NCI-H2107 treated with DMSO at 0.1 percent for 48 hours (cell line): ENCODE measurements around the gene ABHD8.

Experiments
- DNase-seq: peaks from one replicate; lab custom pipeline; 2025; ENCODE audit not compliant: unreplicated experiment; lab: John Stamatoyannopoulos, UW

ABHD8 gene

GRCh38 chr19:17303167-17303939 lies at the start of gene ABHD8:
Gene ABHD8 (minus strand): TSS chr19:17303425. CDS start chr19:17301616, 1,809 bp downstream.
- peak; percentile 55 for DNase-seq

- no peak for DNase-seq
Measured at GRCh38 chr19:17352608-17353280, 49.5 kb upstream of the ABHD8 start.

GRCh38 chr19:17351815-17352435 lies 48.7 kb upstream of the ABHD8 start:
- DNase-seq, result no peak

- no peak for DNase-seq
Measured at GRCh38 chr19:17348700-17349099, 45.5 kb upstream of the ABHD8 start.

- DNase-seq, result no peak
Measured at GRCh38 chr19:17347877-17348276, 44.7 kb upstream of the ABHD8 start.

GRCh38 chr19:17347361-17347760 lies 44.1 kb upstream of the ABHD8 start:
- DNase-seq, result no peak

GRCh38 chr19:17346109-17346671 lies 43.0 kb upstream of the ABHD8 start:
- DNase-seq, result no peak

GRCh38 chr19:17341845-17342244 lies 38.6 kb upstream of the ABHD8 start:
- DNase-seq, result no peak

- no peak for DNase-seq
Measured at GRCh38 chr19:17341386-17341785, 38.2 kb upstream of the ABHD8 start.

GRCh38 chr19:17340871-17341357 lies 37.7 kb upstream of the ABHD8 start:
- DNase-seq, result no peak

GRCh38 chr19:17340302-17340870 lies 37.2 kb upstream of the ABHD8 start:
- no peak for DNase-seq

- DNase-seq, result no peak
Measured at GRCh38 chr19:17339088-17339741, 36.0 kb upstream of the ABHD8 start.

GRCh38 chr19:17338433-17339078 lies 35.3 kb upstream of the ABHD8 start:
- no peak for DNase-seq

- no peak for DNase-seq
Measured at GRCh38 chr19:17337675-17338432, 34.6 kb upstream of the ABHD8 start.

- peak; percentile 97 for DNase-seq
Measured at GRCh38 chr19:17336872-17337674, 33.8 kb upstream of the ABHD8 start, which contains the start of gene GTPBP3. Gene GTPBP3 (plus strand): TSS chr19:17337553. CDS start chr19:17337612, 59 bp downstream.

GRCh38 chr19:17335575-17335974 lies 32.4 kb upstream of the ABHD8 start:
- DNase-seq, result no peak

- peak; percentile 93 for DNase-seq
Measured at GRCh38 chr19:17334414-17335409, 31.5 kb upstream of the ABHD8 start, which contains the start of gene ANO8. Gene ANO8 (minus strand): TSS chr19:17334855. CDS start chr19:17334670, 185 bp downstream.
